ENCODE data around the gene MARK4. TPM values are rescaled to one million over a fixed set of nuclear protein-coding genes. Genes with fewer than 3 reads are reported as not detected.
"Not testable (repeated sequence)": the region's sequence is repeated elsewhere in the genome, so short reads cannot be mapped to it uniquely, and the experiment has no call there.

Gene MARK4
- total RNA-seq, 1 donor from 2014 or later: 165 TPM

DNA sequence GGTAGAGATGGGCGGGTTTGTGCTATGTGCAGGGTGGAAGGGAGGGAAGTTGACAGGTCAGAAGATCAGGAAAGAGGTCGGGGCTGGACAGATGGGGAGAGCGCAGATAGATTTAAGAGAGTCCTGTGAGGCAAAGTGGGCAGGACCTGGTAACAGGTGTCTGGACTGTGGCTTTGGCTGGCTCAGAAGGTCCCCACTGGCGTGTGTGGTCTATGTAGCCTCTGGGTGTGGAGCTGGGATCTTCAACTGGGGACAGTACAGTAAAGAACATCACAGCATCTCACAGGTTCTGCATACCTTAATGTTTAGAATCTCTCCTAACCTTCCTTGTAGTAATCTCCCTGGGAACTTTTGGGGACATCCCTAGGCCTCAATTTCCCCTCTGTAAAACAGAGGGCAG is 53.9 kb downstream of the MARK4 start:
- peaks cover 18% of the 10 kb centered on the region for H3K36me3 Mint-ChIP-seq (ENCODE audit: low read depth, unreplicated experiment)
- no peaks in the 10 kb centered on the region for H3K9me3 Mint-ChIP-seq (ENCODE audit: unreplicated experiment)
- H3K27me3 Mint-ChIP-seq (ENCODE audit: unreplicated experiment): peaks cover 23% of the 10 kb centered on the region
- no peak overlapping the region for H3K27ac Mint-ChIP-seq (ENCODE audit: unreplicated experiment)
- H3K4me1 Mint-ChIP-seq (ENCODE audit: unreplicated experiment): peaks cover 3% of the 10 kb centered on the region
- DNase-seq (ENCODE audit: low spot score): no peak
- H3K4me3 Mint-ChIP-seq (ENCODE audit: unreplicated experiment): no peak overlapping the region
- TF ChIP-seq, protein P1, sequence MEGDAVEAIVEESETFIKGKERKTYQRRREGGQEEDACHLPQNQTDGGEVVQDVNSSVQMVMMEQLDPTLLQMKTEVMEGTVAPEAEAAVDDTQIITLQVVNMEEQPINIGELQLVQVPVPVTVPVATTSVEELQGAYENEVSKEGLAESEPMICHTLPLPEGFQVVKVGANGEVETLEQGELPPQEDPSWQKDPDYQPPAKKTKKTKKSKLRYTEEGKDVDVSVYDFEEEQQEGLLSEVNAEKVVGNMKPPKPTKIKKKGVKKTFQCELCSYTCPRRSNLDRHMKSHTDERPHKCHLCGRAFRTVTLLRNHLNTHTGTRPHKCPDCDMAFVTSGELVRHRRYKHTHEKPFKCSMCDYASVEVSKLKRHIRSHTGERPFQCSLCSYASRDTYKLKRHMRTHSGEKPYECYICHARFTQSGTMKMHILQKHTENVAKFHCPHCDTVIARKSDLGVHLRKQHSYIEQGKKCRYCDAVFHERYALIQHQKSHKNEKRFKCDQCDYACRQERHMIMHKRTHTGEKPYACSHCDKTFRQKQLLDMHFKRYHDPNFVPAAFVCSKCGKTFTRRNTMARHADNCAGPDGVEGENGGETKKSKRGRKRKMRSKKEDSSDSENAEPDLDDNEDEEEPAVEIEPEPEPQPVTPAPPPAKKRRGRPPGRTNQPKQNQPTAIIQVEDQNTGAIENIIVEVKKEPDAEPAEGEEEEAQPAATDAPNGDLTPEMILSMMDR (IDR thresholded peaks at IDR 0.05; ENCODE audit: unreplicated experiment): no peak

DNA sequence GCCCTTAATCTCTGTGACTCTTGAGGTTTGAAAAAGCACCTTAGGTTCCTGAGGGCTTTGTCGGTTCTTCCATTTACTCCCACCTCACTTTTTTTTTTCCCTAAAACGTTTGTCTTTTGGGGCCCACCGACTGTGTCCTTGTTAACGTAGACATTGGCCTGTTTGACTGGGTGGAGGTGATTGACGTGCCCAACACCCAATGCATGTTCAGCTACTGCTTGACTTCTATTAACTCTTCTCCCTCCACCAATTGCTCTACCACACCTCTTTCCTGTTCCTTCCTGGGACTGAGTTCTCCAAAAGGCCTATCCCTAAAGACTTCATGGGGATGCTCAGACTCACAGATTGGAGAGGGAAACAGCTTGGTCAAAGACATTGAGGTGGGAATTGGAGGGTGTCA is 54.4 kb downstream of the MARK4 start:
- H3K27me3 Mint-ChIP-seq (ENCODE audit: unreplicated experiment): peaks cover 21% of the 10 kb centered on the region
- DNase-seq (ENCODE audit: low spot score): no peak
- H3K4me1 Mint-ChIP-seq (ENCODE audit: unreplicated experiment): peaks cover 3% of the 10 kb centered on the region
- H3K36me3 Mint-ChIP-seq (ENCODE audit: low read depth, unreplicated experiment): peaks cover 15% of the 10 kb centered on the region
- TF ChIP-seq, protein P1 (IDR thresholded peaks at IDR 0.05; ENCODE audit: unreplicated experiment): no peak
- no peaks in the 10 kb centered on the region for H3K9me3 Mint-ChIP-seq (ENCODE audit: unreplicated experiment)
- no peak overlapping the region for H3K4me3 Mint-ChIP-seq (ENCODE audit: unreplicated experiment)
- no peak overlapping the region for H3K27ac Mint-ChIP-seq (ENCODE audit: unreplicated experiment)

DNA sequence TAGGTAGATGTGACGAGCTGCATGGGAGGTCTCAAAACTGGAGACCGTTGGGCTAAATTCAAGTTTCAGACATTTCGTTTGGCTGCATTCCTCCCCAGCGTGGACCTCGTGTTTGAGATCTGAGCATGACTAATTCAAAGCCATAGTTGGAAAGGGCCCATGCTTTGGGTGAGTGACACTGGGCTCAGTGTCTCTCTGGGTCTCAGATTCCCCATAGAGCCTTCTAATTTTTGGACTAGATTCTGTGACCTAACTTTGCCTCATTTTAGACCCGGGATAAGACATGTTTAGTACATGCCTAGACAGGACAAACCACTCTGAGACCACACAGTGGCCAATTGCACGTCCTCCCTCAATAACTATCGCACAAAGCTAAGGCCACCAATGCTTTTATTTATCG is 55.0 kb downstream of the MARK4 start:
- Mint-ChIP-seq H3K36me3 (ENCODE audit: low read depth, unreplicated experiment) (peaks cover 10% of the 10 kb centered on the region), H3K9me3 (ENCODE audit: unreplicated experiment) (no peaks in the 10 kb centered on the region), H3K4me1 (ENCODE audit: unreplicated experiment) (peaks cover 3% of the 10 kb centered on the region), H3K27ac (ENCODE audit: unreplicated experiment) (no peak overlapping the region), H3K27me3 (ENCODE audit: unreplicated experiment) (peaks cover 21% of the 10 kb centered on the region), H3K4me3 (ENCODE audit: unreplicated experiment) (no peak overlapping the region)
- TF ChIP-seq, protein P1 (IDR thresholded peaks at IDR 0.05; ENCODE audit: unreplicated experiment): no peak
- DNase-seq (ENCODE audit: low spot score): no peak

DNA sequence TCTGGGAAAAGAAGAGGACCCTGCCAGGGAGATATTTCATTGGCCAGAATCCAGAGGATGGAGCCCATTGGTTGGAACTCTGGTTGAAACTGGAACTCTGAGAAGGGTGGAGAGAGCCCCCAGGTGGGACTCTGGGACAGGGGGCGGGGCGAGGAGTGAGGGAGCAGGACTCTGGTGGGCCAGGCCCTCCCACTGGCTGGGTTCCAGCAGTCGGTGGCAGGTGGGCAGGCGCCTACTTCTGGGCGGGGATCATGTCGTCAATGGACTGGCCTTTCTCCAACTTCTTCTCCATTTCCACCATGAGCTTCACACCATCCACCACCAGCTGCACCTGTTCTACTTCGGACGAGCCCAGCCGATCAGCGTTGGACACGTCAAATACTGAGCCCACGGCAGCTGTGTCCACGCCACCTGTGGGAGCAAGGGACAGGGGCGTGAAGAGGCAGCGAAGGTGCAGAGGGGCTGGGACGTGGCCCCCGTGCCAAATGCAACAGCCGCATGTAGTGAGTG is 55.5 kb downstream of the MARK4 start:
- TF ChIP-seq, protein P1 (IDR thresholded peaks at IDR 0.05; ENCODE audit: unreplicated experiment): no peak
- DNase-seq (ENCODE audit: low spot score): no peak
- peaks cover 3% of the 10 kb centered on the region for H3K4me1 Mint-ChIP-seq (ENCODE audit: unreplicated experiment)
- H3K36me3 Mint-ChIP-seq (ENCODE audit: low read depth, unreplicated experiment): peaks cover 10% of the 10 kb centered on the region
- H3K4me3 Mint-ChIP-seq (ENCODE audit: unreplicated experiment): no peak overlapping the region
- peaks cover 23% of the 10 kb centered on the region for H3K27me3 Mint-ChIP-seq (ENCODE audit: unreplicated experiment)
- H3K27ac Mint-ChIP-seq (ENCODE audit: unreplicated experiment): no peak overlapping the region
- no peaks in the 10 kb centered on the region for H3K9me3 Mint-ChIP-seq (ENCODE audit: unreplicated experiment)

DNA sequence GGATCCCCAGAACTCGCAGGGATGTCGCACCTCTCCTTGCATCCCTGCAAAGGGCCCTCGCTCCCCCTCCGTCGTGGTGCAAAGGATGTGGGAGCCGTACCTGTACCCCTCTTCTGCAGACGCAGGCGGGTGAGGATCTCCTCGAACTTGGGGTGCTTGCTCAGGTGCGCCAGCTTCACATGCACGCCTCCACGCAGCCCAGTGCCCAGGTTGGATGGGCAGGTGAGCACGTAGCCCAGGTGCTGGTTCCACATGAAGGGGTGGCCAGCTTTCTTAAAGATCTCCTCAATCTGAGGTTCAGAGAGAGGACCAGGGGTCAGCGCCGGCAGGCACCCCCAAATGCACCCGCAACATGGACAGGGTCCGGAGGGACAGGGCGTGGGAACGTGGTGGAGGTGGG is 56.3 kb downstream of the MARK4 start:
- TF ChIP-seq, protein P1 (IDR thresholded peaks at IDR 0.05; ENCODE audit: unreplicated experiment): no peak
- Mint-ChIP-seq H3K4me1 (ENCODE audit: unreplicated experiment) (peaks cover 3% of the 10 kb centered on the region), H3K27me3 (ENCODE audit: unreplicated experiment) (peaks cover 22% of the 10 kb centered on the region), H3K4me3 (ENCODE audit: unreplicated experiment) (no peak overlapping the region), H3K9me3 (ENCODE audit: unreplicated experiment) (no peaks in the 10 kb centered on the region), H3K36me3 (ENCODE audit: low read depth, unreplicated experiment) (peaks cover 6% of the 10 kb centered on the region), H3K27ac (ENCODE audit: unreplicated experiment) (peak overlapping the region; percentile 42)
- no peak for DNase-seq (ENCODE audit: low spot score)

DNA sequence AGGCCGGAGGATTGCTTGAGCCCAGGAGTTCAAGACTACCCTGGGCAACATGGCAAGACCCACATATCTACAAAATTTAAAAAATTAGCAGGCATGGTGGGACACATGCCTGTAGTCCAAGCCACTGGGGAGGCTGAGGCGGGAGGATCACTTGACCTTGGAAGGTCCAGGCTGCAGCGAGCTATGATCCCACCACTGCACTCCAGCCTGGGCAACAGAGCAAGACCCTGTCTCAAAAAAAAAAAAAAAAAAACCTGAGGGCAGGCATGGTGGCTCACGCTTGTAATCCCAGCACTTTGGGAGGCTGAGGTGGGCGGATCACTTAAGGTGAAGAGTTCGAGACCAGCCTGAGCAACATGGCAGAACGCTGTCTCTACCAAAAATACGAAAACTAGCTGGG is 58.3 kb downstream of the MARK4 start:
- not testable (repeated sequence) for H3K36me3 Mint-ChIP-seq (ENCODE audit: low read depth, unreplicated experiment); H3K9me3 Mint-ChIP-seq (ENCODE audit: unreplicated experiment); H3K4me3 Mint-ChIP-seq (ENCODE audit: unreplicated experiment); H3K27ac Mint-ChIP-seq (ENCODE audit: unreplicated experiment); DNase-seq (ENCODE audit: low spot score); H3K4me1 Mint-ChIP-seq (ENCODE audit: unreplicated experiment)
- H3K27me3 Mint-ChIP-seq (ENCODE audit: unreplicated experiment): peaks cover 18% of the 10 kb centered on the region

Data from endothelial cell (in vitro differentiated cells).